Measurements from ENCODE around the gene DOCK9.

- no peak for TF ChIP-seq POLR2A (IDR thresholded peaks at IDR 0.05)
- TF ChIP-seq CTCF (IDR thresholded peaks at IDR 0.05 in 4 of 5, conservative IDR thresholded peaks at IDR 0.05 in 1 of 5), result no peak
Measured at GRCh38 chr13:98976941-98977340, 923 bp downstream of the DOCK9 start.

All from gastrocnemius medialis (tissue), 4 donors.